Measurements from ENCODE around the gene ACAT1.
"Not testable (repeated sequence)": the region's sequence is repeated elsewhere in the genome, so short reads cannot be mapped to it uniquely, and the experiment has no call there.

DNA sequence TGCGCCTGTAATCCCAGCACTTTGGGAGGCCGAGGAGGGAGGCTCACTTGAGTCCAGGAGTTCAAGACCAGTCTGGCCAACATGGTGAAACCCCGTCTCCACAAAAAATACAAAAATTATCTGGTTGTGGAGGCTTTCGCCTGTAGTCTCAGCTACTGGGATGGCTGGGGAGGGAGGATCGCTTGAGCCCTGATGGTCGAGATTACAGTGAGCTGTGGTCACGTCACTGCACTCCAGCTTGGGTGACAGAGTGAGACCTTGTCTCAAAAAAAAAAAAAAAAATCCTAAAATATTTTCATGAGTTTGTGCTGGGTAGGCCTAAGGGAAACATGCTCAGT is 462 bp upstream of the ACAT1 start:
- not testable (repeated sequence) for TF ChIP-seq EZH2phosphoT487 (IDR thresholded peaks at IDR 0.05; ENCODE audit: borderline replicate concordance, low read depth, low read length)
- TF ChIP-seq, protein P1, sequence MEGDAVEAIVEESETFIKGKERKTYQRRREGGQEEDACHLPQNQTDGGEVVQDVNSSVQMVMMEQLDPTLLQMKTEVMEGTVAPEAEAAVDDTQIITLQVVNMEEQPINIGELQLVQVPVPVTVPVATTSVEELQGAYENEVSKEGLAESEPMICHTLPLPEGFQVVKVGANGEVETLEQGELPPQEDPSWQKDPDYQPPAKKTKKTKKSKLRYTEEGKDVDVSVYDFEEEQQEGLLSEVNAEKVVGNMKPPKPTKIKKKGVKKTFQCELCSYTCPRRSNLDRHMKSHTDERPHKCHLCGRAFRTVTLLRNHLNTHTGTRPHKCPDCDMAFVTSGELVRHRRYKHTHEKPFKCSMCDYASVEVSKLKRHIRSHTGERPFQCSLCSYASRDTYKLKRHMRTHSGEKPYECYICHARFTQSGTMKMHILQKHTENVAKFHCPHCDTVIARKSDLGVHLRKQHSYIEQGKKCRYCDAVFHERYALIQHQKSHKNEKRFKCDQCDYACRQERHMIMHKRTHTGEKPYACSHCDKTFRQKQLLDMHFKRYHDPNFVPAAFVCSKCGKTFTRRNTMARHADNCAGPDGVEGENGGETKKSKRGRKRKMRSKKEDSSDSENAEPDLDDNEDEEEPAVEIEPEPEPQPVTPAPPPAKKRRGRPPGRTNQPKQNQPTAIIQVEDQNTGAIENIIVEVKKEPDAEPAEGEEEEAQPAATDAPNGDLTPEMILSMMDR (conservative IDR thresholded peaks at IDR 0.05; ENCODE audit: low read length): not testable (repeated sequence)

Data from OCI-LY7 (cell line).